OCI-M2 (cell line): Measurements from ENCODE around the gene C13orf46.
"Not testable (repeated sequence)": the region's sequence is repeated elsewhere in the genome, so short reads cannot be mapped to it uniquely, and the experiment has no call there.

ENCODE experiments used
- DNase-seq: peaks from one replicate; lab custom pipeline; 2025; ENCODE audit not compliant: unreplicated experiment; lab: John Stamatoyannopoulos, UW

C13orf46 gene

GRCh38 chr13:113995051-113995601 is 21.2 kb upstream of the C13orf46 start:
- DNase-seq = no peak

- no peak for DNase-seq
Observed at GRCh38 chr13:113992276-113993005, 18.6 kb upstream of the C13orf46 start.

GRCh38 chr13:113991676-113992179 is 17.9 kb upstream of the C13orf46 start:
- DNase-seq = no peak

GRCh38 chr13:113991191-113991669 is 17.4 kb upstream of the C13orf46 start:
- no peak for DNase-seq

DNA sequence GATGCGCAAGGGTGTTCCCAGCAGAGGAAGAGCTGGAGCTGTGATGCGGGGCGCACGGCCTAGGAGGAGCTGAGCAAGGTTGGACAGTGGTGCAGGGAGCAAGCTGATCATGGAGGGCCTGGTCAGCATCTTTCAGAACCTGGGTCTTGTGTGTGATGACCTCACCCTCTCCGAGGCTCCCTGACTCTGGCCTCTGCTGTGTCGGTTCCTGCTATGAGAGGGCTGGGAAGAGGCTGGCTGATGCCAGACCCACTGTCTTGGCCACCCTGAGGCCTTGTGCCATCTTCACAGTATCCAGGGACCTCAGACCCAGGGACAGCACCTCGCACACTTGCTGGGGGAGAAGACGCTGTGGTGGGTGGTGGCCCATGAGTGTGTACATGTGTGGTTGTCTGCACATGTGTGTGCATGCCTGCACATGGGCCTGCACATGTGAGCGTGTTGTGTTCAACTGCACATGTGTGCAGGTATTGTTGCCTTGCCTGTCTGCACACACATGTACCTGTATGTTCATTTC is 16.5 kb upstream of the C13orf46 start:
- no peak for DNase-seq

DNA sequence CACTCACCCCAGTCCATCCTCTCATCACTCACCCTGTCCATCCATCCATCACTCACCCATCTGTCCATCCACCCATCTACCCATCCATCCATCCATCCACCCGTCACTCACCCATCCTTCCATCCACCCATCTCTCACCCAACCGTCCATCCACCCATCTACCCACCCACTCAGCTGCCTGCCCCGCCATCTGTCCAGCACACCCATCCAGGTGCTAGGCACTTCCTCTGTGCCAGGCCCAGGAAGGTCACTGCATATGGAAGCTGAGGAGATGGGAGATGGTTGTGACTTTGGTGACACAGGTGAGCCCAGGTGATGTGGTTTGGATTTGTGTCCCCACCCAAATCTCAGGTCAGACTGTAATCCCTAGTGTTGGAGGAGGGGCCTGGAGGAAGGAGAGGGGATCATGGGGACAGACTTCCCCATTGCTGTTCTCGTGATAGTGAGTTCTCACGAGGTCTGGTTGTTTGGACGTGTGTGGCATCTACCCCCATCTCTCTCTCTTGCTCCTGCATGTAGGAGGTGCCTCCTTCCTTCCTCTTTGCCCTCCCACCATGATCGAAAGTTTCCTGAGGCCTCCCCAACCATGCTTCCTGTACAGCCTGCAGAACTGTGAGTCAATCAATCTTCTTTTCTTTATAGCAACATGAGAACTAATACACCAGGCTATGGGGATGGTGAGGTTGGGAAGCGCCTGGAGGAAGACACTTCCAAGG is 15.9 kb upstream of the C13orf46 start:
- DNase-seq = no peak

- DNase-seq = not testable (repeated sequence)
Observed at GRCh38 chr13:113988859-113989258, 15.0 kb upstream of the C13orf46 start.

DNA sequence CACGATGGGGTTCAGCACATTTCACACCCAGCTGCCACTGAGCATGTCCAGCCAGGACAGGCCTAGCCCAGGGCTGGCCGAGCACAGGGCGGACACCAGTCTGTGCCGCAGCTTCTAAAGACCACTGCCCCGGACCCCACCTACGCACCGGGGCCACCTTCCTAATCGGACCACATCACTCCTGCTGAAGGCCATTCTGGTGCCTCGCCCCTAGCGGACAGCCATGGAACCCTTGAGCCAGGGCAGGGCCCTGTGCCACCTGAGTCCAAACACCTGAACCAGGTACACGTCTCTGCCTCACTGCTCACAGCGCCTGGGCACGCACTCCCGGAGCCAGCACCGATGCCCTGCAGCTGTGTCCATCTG is 8.4 kb upstream of the C13orf46 start:
- no peak for DNase-seq

GRCh38 chr13:113981611-113982295 is 7.9 kb upstream of the C13orf46 start:
- no peak for DNase-seq

DNA sequence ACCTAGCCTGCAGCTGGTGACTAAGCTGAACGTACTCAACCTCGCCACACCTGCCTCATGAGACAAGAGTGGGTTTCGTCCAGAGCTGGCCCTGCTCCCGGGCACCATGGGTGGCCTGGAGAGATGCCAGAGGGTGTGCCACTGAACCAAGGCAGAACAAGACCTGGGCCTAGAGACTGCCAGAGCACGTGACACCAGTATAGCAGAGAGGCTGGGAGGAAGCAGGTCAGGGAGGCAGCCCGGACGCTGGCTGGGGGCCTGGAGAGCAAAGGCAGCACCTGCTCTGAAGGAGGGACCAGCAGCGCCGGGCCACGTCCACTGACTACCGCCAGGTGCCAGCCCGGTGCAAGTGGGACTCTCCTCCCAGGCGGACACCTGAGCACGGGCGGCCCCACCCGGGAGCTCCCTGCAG is 7.3 kb upstream of the C13orf46 start:
- DNase-seq = no peak

DNA sequence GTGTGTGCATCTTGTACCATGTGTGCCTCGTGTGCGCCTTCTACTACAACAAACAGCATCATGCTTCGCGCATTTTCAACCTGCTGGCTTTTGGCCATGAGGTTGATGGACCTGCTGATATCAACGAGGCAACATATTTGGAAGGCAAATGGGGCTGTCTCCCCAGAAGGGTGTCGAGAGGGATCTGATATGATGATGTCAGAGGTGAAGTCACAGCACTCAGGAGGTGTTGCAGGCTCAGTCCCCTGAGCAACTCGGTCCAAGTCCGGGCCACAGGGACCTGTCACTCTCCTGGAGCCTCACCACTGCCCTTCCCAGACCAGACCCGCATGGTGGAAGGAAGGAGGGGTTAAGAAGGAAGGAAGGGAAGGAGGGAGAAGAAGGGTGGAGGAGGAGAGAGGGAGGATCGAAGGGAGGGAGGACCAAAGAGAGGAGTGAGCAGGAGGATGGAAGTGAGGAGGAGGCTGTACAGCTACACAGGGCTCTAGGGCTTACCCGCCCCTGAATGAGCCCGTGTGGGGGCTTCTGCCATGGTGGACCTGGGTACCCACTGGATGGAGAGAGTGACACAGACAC is 6.7 kb upstream of the C13orf46 start:
- no peak for DNase-seq

DNA sequence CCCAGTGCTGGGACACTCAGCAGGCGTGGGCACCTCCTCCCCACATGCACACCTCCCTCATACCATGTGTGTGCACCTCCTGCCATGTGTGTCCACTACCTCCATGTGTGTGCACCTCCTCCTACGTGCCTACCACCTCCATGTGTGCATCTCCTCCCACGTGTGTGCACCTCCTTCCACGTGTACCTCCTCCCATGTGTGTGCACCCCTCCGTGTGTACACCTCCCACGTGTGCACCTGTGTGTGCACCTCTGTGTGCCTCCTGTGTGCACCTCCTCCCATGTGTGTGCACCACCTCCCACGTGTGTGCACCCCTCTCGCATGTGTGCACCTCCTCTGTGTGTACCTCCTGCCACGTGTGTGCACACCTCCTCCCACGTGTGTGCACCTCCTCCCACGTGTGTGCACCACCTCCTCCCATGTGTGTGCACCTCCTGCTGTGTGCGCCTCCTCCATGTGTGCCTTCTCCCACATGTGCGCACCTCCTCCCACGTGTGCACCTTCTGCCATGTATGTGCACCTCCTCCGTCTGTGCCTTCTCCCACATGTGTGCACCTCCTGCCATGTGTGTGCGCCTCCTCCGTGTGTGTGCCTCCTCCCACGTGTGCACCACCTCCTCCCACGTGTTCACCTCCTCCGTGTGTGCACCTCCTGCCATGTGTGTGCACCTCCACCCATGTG is 6.1 kb upstream of the C13orf46 start:
- DNase-seq = no peak

GRCh38 chr13:113978741-113979481 is 5.0 kb upstream of the C13orf46 start:
- DNase-seq = no peak

GRCh38 chr13:113977976-113978375 is 4.1 kb upstream of the C13orf46 start:
- no peak for DNase-seq

- no peak for DNase-seq
Observed at GRCh38 chr13:113976711-113977684, 3.1 kb upstream of the C13orf46 start.

GRCh38 chr13:113975416-113975815 is 1.5 kb upstream of the C13orf46 start:
- no peak for DNase-seq

GRCh38 chr13:113974304-113975281 is 717 bp upstream of the C13orf46 start:
- DNase-seq = no peak
